NCI-H2081 treated with DMSO at 0.1 percent for 48 hours (cell line): ENCODE data around the gene ZMYND11.

Experiments
- DNase-seq: peaks from one replicate; lab custom pipeline; 2025; lab: John Stamatoyannopoulos, UW

The ZMYND11 gene

GRCh38 chr10:135132-135600 is at the start of gene ZMYND11:
Gene ZMYND11 (plus strand): TSS chr10:135455. CDS start chr10:180013, 44,558 bp downstream.
- no peak for DNase-seq

DNA sequence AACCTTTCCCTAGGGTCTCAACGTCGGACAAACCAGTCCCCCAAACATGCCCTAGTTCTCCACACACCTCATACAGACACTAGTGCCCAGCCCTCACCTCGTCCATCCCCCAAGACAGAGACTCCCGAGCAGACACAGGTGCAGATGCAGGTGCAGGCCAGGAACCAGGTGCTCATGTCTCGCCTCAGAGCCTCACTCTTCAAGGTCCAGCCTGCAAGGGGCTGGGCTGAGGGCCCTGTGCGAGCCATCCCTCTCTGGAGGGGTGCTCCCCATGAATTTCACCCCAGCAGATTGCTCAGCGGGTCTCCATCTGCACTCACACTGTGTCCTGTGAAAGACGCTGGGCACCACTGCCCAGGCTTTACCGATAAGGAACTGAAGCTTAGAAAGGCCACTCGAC is 49.2 kb upstream of the ZMYND11 start:
- no peak for DNase-seq

DNA sequence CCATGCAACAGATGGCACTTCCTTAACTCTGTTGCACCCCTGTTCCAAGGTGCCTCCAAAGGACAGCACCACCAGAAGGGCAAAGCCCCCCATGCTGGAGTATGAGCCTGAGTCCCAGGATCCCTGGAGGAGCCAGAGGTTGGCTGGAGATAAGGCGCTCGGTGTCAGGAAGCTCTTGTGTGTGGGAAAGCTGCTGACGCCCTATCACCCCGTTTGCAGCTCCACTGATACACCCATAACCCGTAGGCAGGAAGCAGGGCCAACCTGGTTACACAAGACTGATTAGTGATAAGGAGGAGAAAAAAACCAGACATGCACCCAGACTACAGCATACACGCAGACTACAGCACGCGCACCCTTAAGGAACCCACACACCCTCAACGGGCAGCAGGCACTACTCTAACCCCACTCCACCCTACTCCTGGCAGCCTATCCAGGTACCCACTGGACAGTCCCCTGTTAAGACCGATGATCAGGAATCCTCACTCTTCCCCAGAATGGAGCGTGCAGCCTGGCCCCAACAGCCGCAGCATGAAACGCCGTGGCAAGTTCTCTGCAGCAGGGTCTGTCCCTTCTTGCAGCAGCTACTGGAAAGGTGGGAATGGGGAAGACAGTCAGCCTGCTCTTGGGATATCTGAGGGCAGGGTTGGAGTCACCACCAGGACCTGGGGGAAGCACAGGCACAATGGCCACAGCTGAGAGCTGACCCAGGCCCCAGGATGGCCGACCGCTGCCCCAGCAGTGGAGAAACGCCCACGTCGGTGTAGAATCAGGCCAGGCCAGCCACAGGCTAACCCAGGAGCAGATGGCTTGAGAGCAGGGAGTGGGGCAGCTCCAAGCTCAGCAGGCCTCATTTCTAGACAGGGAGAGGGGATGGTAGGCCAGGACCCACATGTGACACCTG is 47.8 kb upstream of the ZMYND11 start:
- no peak for DNase-seq

DNA sequence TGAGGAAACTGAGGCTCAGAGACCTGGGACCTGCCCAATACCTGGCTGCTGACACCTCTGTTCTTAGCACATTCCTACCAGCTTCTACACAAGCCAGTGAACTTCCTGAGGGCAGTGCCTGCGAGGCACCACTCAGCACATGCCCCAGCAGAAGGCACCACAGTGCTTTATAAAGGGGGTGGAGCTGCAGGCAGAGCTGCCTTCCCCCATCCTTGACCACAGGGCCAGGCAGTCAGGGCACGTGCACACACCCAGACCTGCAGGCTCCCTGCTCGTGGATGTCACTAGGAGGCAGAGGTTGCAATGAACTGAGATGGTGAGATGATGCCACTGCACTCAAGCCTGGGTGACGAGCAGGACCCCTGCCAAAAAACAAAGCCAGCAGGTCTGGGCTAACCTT is 47.0 kb upstream of the ZMYND11 start:
- DNase-seq, result no peak

DNA sequence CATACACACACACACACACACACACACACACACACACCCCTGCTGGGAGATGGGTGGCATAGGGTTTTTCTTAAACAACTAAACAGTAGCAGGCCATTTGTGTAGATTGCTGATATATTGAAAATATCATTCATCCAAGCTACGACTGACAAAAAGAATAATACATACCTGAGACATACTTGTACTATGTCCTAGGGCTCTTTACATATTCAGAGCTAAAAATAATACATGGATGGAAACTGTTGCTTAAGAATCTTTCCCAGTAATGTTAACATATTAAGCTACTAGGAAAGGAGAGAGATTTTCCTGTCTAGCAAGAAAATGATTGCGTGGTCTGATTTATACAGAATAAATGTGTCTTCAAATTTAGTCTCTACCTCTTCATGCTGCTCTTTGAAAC is 46.0 kb upstream of the ZMYND11 start:
- DNase-seq, result no peak

GRCh38 chr10:90161-90560 is 45.1 kb upstream of the ZMYND11 start:
- no peak for DNase-seq

GRCh38 chr10:91313-91712 is 43.9 kb upstream of the ZMYND11 start:
- DNase-seq, result no peak

DNA sequence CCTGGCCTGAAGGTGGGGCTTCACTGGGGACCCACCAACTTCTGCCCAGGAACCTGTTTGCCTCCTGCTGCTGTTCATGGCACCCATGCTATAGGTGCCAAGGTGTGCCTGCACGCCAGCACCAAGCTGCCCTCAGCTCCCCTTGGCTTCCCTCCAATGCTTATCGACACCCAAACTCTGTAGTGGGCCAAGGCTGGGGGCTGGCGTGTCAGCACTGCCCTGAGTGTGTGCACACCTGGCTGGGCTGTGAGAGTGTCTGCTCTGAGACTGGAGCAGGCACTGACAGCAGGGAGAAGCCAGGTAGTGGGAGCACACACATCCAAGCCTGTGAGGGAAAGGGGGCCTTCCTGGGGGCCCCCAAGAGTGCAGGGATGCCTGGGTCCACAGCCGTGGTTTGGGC is 43.1 kb upstream of the ZMYND11 start:
- DNase-seq, result no peak

DNA sequence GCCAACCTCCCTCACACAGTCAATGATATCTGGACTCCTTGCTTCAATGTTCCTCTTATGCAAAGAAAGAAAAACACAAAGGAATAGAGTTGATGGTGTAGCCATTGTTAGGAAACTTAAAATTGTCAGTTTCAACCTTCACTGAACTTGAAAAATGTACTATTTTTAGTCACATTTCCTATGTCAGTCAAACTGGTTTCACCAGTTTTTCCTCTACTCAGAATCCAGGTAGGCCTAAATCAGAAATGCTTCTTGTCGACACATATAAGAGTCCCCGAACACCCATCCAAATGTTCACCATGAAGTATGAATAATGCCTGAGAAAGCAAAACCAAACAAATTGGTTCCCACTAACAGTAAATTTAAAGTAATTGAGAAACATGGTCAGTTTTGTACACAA is 42.4 kb upstream of the ZMYND11 start:
- no peak for DNase-seq

DNA sequence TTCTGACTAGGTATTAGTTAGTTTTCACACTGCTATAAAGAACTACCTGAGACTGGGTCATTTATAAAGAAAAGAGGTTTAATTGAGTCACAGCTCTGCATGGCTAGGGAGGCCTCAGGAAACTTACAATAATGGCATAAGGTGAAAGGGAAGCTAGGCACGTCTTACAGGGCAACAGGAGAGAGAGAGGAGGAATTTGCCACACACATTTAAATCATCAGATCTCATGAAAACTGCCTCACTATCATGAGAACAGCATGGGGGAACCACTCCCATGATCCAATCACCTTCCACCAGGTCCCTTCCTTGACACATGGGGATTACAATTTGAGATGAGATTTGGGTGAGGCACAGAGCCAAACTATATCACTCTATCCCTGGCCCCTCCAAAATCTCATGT is 40.6 kb upstream of the ZMYND11 start:
- DNase-seq, result no peak

GRCh38 chr10:95356-96115 is 39.7 kb upstream of the ZMYND11 start:
- no peak for DNase-seq

DNA sequence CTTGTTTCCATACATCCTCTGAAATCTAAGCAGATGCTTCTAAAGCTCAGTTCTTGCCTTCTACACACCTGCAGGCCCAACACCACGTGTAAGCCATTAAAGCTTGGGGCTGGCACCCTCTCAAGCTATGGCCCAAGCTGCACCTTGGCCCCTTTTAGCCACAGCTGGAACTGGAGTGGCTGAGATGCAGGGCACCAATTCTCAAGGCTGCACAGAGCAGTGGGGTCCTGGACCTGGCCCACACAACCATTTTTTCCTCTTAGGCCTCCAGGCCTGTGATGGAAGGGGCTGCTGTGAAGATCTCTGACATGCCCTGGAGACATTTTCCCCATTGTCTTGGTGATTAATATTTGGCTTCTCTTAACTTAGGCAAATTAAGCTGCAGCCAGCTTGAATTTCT is 38.8 kb upstream of the ZMYND11 start:
- DNase-seq, result no peak

DNA sequence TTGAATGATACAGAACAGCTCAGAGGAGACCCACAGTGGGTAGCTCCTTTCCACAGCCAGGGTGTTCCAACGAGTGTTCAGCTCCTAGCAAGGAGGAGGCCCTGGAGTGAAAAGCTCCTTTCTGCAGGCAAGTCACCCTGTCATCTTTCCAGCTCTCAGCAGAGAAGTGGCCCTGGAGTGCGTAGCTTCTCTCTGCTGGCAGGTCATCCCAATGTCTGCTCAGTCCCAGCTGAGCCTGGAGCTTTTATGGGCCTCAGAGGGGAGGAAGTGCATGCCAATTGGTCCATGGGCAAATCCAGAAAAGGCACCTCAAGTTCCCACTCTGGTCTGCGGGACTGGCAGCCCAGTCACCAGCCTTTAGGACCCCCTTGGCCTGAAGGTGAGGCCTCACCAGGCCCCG is 30.8 kb upstream of the ZMYND11 start:
- DNase-seq, result no peak

DNA sequence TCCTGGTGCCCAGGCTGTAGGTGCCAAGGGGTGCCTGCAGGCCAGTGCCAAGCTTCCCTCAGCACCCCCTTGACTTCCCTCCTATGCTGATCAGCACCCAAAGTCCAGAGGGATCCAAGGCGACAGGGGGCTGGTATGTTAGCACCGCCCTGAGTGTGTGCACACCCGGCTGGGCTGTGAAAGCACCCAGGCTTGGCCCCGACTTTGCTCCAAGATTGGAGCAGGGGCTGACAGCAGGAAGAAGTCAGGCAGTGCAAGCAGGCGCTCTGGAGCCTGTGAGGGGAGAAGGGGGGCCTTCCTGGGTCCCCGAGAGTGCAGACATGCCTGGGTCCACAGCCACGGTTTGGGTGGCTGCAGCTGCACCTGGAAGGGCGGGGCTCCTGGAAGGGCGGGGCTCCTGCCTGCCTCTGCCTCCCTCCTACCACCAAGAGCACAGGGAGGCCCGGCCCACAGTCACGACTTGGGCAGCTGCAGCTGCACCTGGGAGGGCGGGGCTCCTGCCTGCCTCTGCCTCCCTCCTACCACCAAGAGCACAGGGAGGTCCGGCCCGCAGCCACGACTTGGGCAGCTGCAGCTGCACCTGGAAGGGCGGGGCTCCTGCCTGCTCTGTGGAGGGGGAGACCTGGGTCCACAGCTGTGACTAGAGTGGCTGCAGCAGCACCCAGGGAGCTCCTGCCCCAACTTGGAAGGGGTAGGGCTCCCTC is 30.2 kb upstream of the ZMYND11 start:
- DNase-seq, result no peak

- DNase-seq, result no peak
Observed at GRCh38 chr10:105806-106205, 29.4 kb upstream of the ZMYND11 start.

DNA sequence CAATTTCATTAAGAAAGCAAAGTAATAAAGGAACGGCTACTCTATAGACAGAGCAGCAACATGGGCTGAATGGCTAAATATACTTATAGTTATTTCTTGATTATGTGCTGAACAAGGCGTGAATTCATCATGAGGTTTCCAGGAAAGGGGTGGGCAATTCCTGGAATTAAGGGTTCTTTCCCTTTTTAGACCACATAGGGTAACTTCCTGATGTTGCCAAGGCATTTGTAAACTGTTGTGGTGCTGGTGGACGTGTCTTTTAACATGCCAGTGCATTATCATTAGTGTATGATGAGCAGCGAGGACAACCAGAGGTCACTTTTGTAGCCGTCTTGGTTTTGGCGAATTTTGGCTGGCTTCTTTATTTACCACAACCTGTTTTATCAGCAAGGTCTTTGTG is 28.5 kb upstream of the ZMYND11 start:
- DNase-seq, result no peak

DNA sequence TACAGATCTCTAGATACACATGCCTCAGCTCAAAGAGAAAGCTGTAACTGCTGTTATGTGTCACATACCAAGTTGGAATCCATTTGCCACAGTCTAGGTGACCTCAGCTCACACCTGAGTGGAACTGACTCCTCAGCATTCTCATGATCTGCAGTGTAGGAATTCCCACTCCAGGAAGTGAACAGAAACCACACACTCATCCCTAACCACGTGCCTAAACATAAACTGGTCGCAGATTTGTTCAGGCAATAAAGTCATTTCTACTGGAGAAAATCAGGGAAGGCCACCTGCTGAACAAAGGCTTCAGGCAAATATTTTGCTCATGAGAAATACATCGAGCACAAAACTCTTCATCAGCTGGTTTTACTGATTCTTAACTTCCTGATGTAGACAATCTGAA is 23.0 kb upstream of the ZMYND11 start:
- no peak for DNase-seq

DNA sequence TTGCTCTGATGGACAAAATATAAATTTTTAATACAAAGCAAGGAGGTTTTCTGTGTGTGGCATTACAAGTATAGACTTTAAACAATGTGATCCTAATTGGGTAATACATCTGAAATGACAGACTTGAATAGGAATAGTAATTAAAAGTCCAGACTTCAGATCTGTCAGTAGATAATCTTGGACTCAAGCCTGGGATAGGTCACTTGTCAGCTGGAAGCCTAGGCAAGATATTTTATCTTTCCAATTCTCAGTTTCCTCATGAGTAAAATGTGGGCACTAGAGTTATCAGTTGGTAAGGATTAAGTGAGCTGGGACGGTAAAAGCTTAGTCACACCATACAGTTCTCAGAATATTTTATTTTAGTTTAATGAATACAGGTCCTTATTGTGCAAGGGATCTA is 10.4 kb upstream of the ZMYND11 start:
- DNase-seq, result no peak

DNA sequence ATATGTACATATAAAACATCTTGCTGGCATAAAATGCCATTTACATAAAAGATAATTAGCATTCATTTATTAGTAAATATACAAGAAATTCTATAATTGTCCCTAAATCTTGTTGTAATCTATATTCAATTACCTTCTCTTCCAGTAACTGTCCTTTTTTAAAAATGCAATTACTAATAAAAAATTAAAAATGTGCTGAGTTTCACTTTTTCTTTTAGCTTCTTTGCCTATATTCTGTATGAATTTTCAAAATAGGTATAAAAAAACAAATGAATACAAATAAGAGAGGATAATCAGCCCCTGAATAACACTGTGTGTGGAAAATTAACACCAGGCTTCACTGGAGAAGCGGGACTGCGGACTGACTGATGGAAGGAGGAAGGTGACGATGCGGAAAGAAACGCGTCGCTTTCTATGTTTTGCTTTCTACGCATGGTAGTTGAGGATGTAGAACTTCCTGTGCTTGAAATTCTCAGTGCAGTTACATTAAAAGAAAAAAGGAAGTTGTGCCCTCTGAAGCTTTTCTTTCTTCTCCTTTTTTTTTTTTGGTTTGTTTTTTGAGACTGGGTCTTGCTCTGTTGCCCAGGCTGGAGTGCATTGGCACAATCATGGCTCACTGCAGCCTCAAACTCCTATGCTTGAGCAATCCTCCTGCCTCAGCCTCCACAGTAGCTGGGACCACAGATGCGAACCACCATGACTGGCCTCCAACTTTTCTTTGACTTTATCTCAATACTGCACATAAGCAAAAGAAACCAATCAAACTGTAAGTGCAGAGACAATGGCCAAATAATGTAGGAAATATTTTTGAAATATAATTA is 7.4 kb upstream of the ZMYND11 start:
- DNase-seq, result no peak

DNA sequence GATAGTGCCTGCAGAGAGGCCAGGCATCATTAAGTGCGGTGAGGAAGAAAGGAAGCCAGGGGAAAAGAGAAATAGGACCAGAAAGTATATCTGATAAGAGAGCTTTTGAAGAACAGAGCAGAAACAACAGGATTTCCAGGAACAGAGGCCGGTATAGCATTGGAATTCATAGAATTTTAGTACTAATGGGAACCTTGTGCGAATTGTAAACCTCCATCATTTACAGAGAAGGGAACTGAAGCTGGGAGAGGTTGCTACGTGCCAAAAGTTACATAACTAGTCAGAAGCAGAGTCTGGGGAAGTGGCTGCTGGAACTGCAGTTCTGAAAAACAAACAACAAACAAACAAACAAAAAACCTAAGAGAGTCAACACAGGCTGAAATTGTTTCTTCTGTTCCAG is 5.4 kb upstream of the ZMYND11 start:
- no peak for DNase-seq
